SJCRH30 (cell line): Measurements from ENCODE around the gene PRADC1. TPM values are rescaled to one million over a fixed set of nuclear protein-coding genes. Genes with fewer than 3 reads are reported as not detected.
A peak's percentile ranks its signal among the peaks of the same experiment; 100 is the strongest.

Experiments used
- DNase-seq, 2 experiments: peaks; one replicate each; pipeline ENCODE4 v3.0.0-alpha.2; 2015 to 2020
- H3K27ac ChIP-seq: fragments of 250-450 bp; sonication (Bioruptor Pico); 2 replicates; pipeline ENCODE4 v1.5.1; 2020; ENCODE audit warnings: mild to moderate bottlenecking, moderate library complexity
- H3K27me3 ChIP-seq: fragments of 250-450 bp; sonication (Bioruptor Pico); 2 replicates; pipeline ENCODE4 v1.5.1; 2020; ENCODE audit warnings: mild to moderate bottlenecking, moderate library complexity
- H3K36me3 ChIP-seq: fragments of 250-450 bp; sonication (Bioruptor Pico); 2 replicates; pipeline ENCODE4 v1.5.1; 2020; ENCODE audit warnings: mild to moderate bottlenecking, moderate library complexity
- H3K4me1 ChIP-seq: fragments of 250-450 bp; sonication (Bioruptor Pico); 2 replicates; pipeline ENCODE4 v1.5.1; 2020; ENCODE audit warnings: mild to moderate bottlenecking, moderate library complexity
- H3K4me3 ChIP-seq: fragments of 250-450 bp; sonication (Bioruptor Pico); 2 replicates; pipeline ENCODE4 v1.5.1; 2020; ENCODE audit warnings: mild to moderate bottlenecking, moderate library complexity
- H3K9me3 ChIP-seq: fragments of 250-450 bp; sonication (Bioruptor Pico); replicated peaks from 2 replicates; pipeline ENCODE4 v1.5.1; 2020; ENCODE audit warnings: mild to moderate bottlenecking, moderate library complexity
- total RNA-seq: library from RNA; depleted of rRNA; stranded (reverse); fragments of >200 nt; shearing (Covaris generic); gene quantifications from 2 replicates; pipeline ENCODE4 v1.2.3, GENCODE V29; 2014

PRADC1 gene
- total RNA-seq, 1 experiment from 2014 or later = 28.9 TPM

- DNase-seq = no peak
- Histone ChIP-seq H3K36me3 (peaks cover 59% of the 10 kb centered on the region), H3K4me1 (no peaks in the 10 kb centered on the region), H3K9me3 (no peaks in the 10 kb centered on the region), H3K27ac (no peak overlapping the region), H3K4me3 (no peak overlapping the region), H3K27me3 (no peaks in the 10 kb centered on the region)
These were observed 21.4 kb upstream of the PRADC1 start for GRCh38 chr2:73254343-73255006.

GRCh38 chr2:73253901-73254300, 20.9 kb upstream of the PRADC1 start:
- H3K9me3 ChIP-seq = no peaks in the 10 kb centered on the region
- peaks cover 65% of the 10 kb centered on the region for H3K36me3 ChIP-seq
- no peak overlapping the region for H3K27ac ChIP-seq
- no peak for DNase-seq
- no peaks in the 10 kb centered on the region for H3K27me3 ChIP-seq
- no peak overlapping the region for H3K4me3 ChIP-seq
- no peaks in the 10 kb centered on the region for H3K4me1 ChIP-seq

- no peak overlapping the region for H3K4me3 ChIP-seq
- H3K4me1 ChIP-seq = no peaks in the 10 kb centered on the region
- H3K27me3 ChIP-seq = no peaks in the 10 kb centered on the region
- H3K36me3 ChIP-seq = peaks cover 70% of the 10 kb centered on the region
- DNase-seq = no peak
- no peaks in the 10 kb centered on the region for H3K9me3 ChIP-seq
- no peak overlapping the region for H3K27ac ChIP-seq
These were observed 20.4 kb upstream of the PRADC1 start for GRCh38 chr2:73253400-73253799.

GRCh38 chr2:73252238-73253027, 19.4 kb upstream of the PRADC1 start:
- Histone ChIP-seq H3K4me3 (no peak overlapping the region), H3K9me3 (no peaks in the 10 kb centered on the region), H3K4me1 (no peaks in the 10 kb centered on the region), H3K27ac (no peak overlapping the region), H3K36me3 (peaks cover 79% of the 10 kb centered on the region), H3K27me3 (no peaks in the 10 kb centered on the region)
- no peak for DNase-seq

GRCh38 chr2:73250872-73251846, 18.1 kb upstream of the PRADC1 start:
- DNase-seq = no peak
- Histone ChIP-seq H3K27me3 (no peaks in the 10 kb centered on the region), H3K36me3 (peaks cover 92% of the 10 kb centered on the region), H3K27ac (no peak overlapping the region), H3K4me3 (no peak overlapping the region), H3K4me1 (no peaks in the 10 kb centered on the region), H3K9me3 (no peaks in the 10 kb centered on the region)

GRCh38 chr2:73249636-73250035, 16.6 kb upstream of the PRADC1 start:
- H3K27ac ChIP-seq = no peak overlapping the region
- no peaks in the 10 kb centered on the region for H3K9me3 ChIP-seq
- no peak overlapping the region for H3K4me3 ChIP-seq
- peaks cover 99% of the 10 kb centered on the region for H3K36me3 ChIP-seq
- no peaks in the 10 kb centered on the region for H3K4me1 ChIP-seq
- no peaks in the 10 kb centered on the region for H3K27me3 ChIP-seq
- DNase-seq = no peak

GRCh38 chr2:73246850-73247249, 13.8 kb upstream of the PRADC1 start:
- Histone ChIP-seq H3K4me3 (no peak overlapping the region), H3K27ac (no peak overlapping the region), H3K36me3 (peaks cover 98% of the 10 kb centered on the region), H3K27me3 (no peaks in the 10 kb centered on the region), H3K4me1 (peaks cover 8% of the 10 kb centered on the region), H3K9me3 (no peaks in the 10 kb centered on the region)
- DNase-seq = no peak

- Histone ChIP-seq H3K4me3 (no peak overlapping the region), H3K27ac (no peak overlapping the region), H3K9me3 (no peaks in the 10 kb centered on the region), H3K27me3 (no peaks in the 10 kb centered on the region), H3K4me1 (peaks cover 8% of the 10 kb centered on the region), H3K36me3 (peaks cover 98% of the 10 kb centered on the region)
- no peak for DNase-seq
These were observed 11.5 kb upstream of the PRADC1 start for GRCh38 chr2:73244580-73244979.

- Histone ChIP-seq H3K9me3 (no peaks in the 10 kb centered on the region), H3K27me3 (no peaks in the 10 kb centered on the region), H3K36me3 (peaks cover 98% of the 10 kb centered on the region), H3K27ac (no peak overlapping the region), H3K4me3 (no peak overlapping the region), H3K4me1 (peaks cover 8% of the 10 kb centered on the region)
- peak; percentile 62 to 67 for DNase-seq
These were observed 11.0 kb upstream of the PRADC1 start for GRCh38 chr2:73243884-73244570.

- peaks cover 14% of the 10 kb centered on the region for H3K4me1 ChIP-seq
- H3K9me3 ChIP-seq = no peaks in the 10 kb centered on the region
- H3K36me3 ChIP-seq = peaks cover 75% of the 10 kb centered on the region
- no peak overlapping the region for H3K4me3 ChIP-seq
- no peak overlapping the region for H3K27ac ChIP-seq
- no peaks in the 10 kb centered on the region for H3K27me3 ChIP-seq
- DNase-seq = no peak
These were observed 6.7 kb upstream of the PRADC1 start for GRCh38 chr2:73239776-73240175.

GRCh38 chr2:73238976-73239375, 5.9 kb upstream of the PRADC1 start:
- DNase-seq = no peak
- H3K27me3 ChIP-seq = no peaks in the 10 kb centered on the region
- no peaks in the 10 kb centered on the region for H3K9me3 ChIP-seq
- H3K36me3 ChIP-seq = peaks cover 67% of the 10 kb centered on the region
- H3K4me3 ChIP-seq = no peak overlapping the region
- H3K4me1 ChIP-seq = peaks cover 14% of the 10 kb centered on the region
- H3K27ac ChIP-seq = no peak overlapping the region

- H3K4me3 ChIP-seq = no peak overlapping the region
- H3K27me3 ChIP-seq = no peaks in the 10 kb centered on the region
- no peak for DNase-seq
- peaks cover 7% of the 10 kb centered on the region for H3K4me1 ChIP-seq
- no peaks in the 10 kb centered on the region for H3K9me3 ChIP-seq
- peaks cover 58% of the 10 kb centered on the region for H3K36me3 ChIP-seq
- no peak overlapping the region for H3K27ac ChIP-seq
These were observed 5.1 kb upstream of the PRADC1 start for GRCh38 chr2:73238149-73238548.

GRCh38 chr2:73237168-73237567, 4.1 kb upstream of the PRADC1 start:
- no peak overlapping the region for H3K27ac ChIP-seq
- H3K4me3 ChIP-seq = no peak overlapping the region
- no peak for DNase-seq
- H3K9me3 ChIP-seq = no peaks in the 10 kb centered on the region
- no peaks in the 10 kb centered on the region for H3K27me3 ChIP-seq
- H3K4me1 ChIP-seq = peaks cover 6% of the 10 kb centered on the region; the same call in 1 of the 2 replicates
- peaks cover 50% of the 10 kb centered on the region for H3K36me3 ChIP-seq

GRCh38 chr2:73235315-73236028, 2.4 kb upstream of the PRADC1 start:
- Histone ChIP-seq H3K36me3 (peaks cover 33% of the 10 kb centered on the region), H3K4me3 (peak overlapping the region; percentile 89), H3K27ac (no peak overlapping the region)

More at GRCh38 chr2:73235315-73236028, 2.4 kb upstream of the PRADC1 start:
- Histone ChIP-seq H3K4me1 (peaks cover 6% of the 10 kb centered on the region; the same call in 1 of the 2 replicates), H3K27me3 (no peaks in the 10 kb centered on the region), H3K9me3 (no peaks in the 10 kb centered on the region)
- DNase-seq = no peak
